Endothelial cell of umbilical vein (primary cell): ENCODE measurements around the gene B9D2.

ENCODE experiments used
- CTCF ChIP-seq, 2 donors: IDR thresholded peaks; 1 replicate in 1 of 2; 2 replicates in 1 of 2; pipeline ENCODE4 v1.5.1; 2011; ENCODE audit warnings: low read length in 2 of 2, mild to moderate bottlenecking in 2 of 2, moderate library complexity in 2 of 2, control low read depth in 1 of 2, inconsistent platforms in 1 of 2, low read depth in 1 of 2; ENCODE audit not compliant: insufficient read depth in 1 of 2; ENCODE audit errors: extremely low read depth in 1 of 2
- EZH2 ChIP-seq: IDR thresholded peaks from 2 replicates; pipeline ENCODE4 v1.6.1; 2012; ENCODE audit warnings: borderline replicate concordance, low read depth, mild to moderate bottlenecking, moderate library complexity, low read length, inconsistent platforms; ENCODE audit not compliant: severe bottlenecking
- FOS ChIP-seq: IDR thresholded peaks from 2 replicates; pipeline ENCODE4 v1.6.1; 2011; ENCODE audit warnings: mild to moderate bottlenecking, low read length, moderate library complexity, borderline replicate concordance; ENCODE audit not compliant: insufficient read depth
- GATA2 ChIP-seq: IDR thresholded peaks from 2 replicates; pipeline ENCODE4 v1.7.0; 2011; ENCODE audit warnings: low read depth, mild to moderate bottlenecking, moderate library complexity, mixed read lengths, low read length; ENCODE audit not compliant: insufficient read length, insufficient read depth
- JUN ChIP-seq: IDR thresholded peaks from 2 replicates; pipeline ENCODE4 v1.6.1; 2011; ENCODE audit warnings: borderline replicate concordance, low read depth; ENCODE audit not compliant: insufficient read length, insufficient read depth
- MAX ChIP-seq: IDR thresholded peaks from 2 replicates; pipeline ENCODE4 v1.6.1; 2011; ENCODE audit not compliant: insufficient read depth, insufficient read length
- MYC ChIP-seq: IDR thresholded peaks from one replicate; pipeline ENCODE4 v1.6.1; 2011; ENCODE audit warnings: mild to moderate bottlenecking, low read depth, low read length
- POLR2A ChIP-seq: IDR thresholded peaks from 2 replicates; pipeline ENCODE4 v1.6.1; 2012; ENCODE audit warnings: low read depth, mild to moderate bottlenecking, control low read depth, low read length
- POLR2AphosphoS5 ChIP-seq: IDR thresholded peaks from 2 replicates; pipeline ENCODE4 v1.6.1; 2012; ENCODE audit warnings: low read depth, mild to moderate bottlenecking, control low read depth, low read length, moderate library complexity; ENCODE audit not compliant: insufficient read depth

GRCh38 chr19:41399091-41399490 is 35.1 kb upstream of the B9D2 start:
- TF ChIP-seq EZH2 (no peak), CTCF (IDR thresholded peaks at IDR 0.05; ENCODE audit: extremely low read depth in 1 of 2, insufficient read depth in 1 of 2, low read depth in 1 of 2, low read length in 2 of 2) (no peak), POLR2AphosphoS5 (no peak), POLR2A (no peak), MAX (no peak), JUN (no peak), FOS (no peak), MYC (no peak), GATA2 (no peak)
